HG02870 (cell line): ENCODE data around the gene PALLD.

Experiments
- ATAC-seq: cut with Tn5 transposase; IDR thresholded peaks from one replicate; pipeline ENCODE4 v1.9.1; 2021; ENCODE audit warnings: mild to moderate bottlenecking, moderate library complexity; ENCODE audit not compliant: unreplicated experiment

PALLD gene

DNA sequence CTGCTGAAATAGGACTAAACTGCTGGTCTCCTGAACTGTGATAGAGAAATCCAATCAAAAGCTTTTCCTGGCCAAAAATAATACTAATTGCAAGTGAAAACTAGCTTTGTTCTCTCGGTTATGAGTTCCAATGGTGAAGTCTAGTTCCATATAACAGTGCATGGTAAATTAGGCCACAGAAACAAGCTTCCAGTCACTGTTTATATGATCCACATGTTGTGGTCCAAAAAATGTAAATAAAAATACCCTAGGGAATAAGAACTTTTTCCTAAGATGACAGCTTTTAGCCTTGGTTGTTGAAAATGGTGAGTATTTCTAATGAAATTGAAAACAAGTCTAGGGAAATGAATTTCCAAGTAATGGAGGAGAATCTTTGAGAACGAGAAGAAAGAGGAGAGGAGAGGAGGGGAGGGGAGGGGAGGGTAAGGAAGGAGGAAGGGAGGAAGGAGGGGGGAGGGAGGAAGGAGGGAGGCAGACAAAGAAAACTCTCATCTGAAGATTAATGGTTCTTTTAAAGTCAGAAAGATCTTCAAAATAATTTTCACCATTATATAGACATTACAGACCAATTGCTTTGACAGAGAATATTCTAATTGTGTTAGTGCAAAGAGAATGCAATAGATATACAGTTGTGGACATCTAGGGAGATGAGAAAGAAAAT is 26.1 kb downstream of the PALLD start:
- no peak for ATAC-seq

DNA sequence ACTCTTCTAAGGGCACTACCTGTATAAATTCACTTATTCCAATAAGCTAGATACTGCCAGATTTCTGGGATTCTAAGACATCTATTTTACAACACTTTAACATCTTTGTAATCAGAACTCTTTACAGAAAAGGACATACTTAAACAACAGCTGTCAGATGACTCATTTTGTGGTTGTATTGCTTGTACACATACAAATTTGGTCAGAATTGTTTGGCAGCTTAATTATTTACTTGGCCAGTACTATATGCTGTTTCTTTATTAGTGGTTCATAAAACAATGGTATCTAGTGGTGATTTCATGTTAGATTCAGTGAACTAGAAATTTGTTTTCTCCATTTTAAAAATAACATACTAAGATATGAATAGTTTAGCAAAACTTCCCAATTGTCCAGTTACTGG is 27.2 kb downstream of the PALLD start:
- no peak for ATAC-seq

DNA sequence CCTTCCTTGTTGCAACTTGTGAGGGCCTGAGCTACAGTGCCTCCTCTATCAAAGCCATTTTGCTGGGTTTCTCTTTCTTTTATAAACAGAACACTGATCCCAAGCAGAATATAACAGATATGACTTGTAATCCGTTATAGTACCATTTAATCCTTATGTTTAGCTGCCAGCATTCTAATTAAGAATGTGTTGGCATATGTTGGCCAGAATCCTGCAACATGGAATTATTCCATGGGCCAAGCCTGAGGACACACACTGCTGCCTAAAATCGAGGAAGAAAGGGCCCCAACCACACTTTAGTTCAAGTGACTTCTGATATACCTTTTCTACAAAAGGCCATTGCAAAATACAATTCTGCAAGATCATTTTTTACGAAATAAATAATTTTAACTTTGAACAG is 28.0 kb downstream of the PALLD start:
- no peak for ATAC-seq

DNA sequence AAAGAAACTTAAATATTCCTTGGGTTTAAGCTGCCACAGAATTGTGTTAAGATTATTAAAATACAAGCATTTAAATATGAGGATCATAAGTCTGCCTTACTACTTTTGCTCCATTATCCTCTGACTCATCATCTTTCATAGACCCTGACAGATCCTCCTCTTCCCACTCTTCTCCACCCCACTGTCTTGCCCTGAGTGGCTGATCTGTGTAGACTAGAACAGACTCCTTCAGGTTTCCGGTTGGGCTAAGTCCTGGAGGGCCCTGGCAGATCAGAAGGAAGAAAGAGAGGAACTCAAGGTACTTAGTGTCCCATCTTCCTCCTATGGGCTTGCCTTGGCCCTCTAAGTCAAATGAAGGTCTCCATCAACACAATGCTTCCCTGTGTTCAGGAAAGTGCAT is 30.7 kb downstream of the PALLD start:
- ATAC-seq = no peak

DNA sequence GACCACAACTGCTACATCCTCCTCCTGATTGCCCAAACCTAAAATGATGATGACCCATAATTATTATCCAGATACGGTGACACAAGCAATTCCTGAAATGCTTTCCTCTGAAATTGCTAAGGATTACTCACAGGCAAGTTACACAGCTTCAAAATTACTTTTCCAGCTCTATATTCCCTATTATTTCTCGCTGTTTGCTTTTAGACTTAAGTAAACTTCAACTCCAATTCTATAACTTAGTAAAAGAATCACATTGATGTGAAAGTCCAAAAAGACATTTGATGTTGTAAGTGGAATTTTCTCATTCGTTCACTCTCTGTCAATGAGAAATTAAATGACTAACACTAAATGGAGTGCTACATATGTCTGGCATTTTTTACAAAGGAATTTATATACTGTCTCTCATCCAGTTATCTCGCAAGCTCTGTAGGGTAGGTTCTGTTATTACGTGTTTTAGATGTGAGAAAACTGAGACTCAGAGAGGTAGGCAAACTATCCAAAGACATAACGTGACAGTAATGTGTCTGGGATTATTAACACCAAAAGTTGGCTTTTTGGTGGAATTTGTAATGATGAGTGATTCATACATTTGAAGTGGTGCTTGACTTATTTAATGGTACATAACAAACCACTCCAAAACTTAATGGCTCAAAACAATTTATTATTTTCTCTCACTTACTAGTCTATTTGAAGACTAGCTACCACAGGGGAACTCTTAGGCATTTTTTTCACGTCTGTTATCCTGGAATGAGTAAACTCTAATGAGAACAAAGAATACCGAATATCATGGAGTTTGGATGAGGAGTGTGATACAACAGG is 31.5 kb downstream of the PALLD start:
- ATAC-seq = no peak

DNA sequence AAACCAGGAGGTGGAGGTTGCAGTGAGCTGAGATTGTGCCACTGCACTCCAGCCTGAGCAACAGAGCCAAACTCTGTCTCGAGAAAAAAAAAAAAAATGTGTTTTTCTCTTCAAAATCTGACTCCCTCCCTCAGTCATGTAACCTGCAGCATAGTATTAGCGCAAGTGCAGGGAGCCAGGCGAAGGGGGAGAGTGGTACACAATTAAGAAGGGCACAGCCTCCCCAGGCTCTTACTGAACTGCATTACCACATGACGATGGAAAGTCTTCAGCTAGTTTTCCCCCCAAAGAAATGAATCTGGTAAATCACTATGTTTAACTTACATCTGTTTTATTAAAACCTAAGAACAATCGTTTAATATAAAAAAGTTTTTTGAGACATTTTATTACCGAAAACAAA is 32.4 kb downstream of the PALLD start:
- ATAC-seq = no peak

DNA sequence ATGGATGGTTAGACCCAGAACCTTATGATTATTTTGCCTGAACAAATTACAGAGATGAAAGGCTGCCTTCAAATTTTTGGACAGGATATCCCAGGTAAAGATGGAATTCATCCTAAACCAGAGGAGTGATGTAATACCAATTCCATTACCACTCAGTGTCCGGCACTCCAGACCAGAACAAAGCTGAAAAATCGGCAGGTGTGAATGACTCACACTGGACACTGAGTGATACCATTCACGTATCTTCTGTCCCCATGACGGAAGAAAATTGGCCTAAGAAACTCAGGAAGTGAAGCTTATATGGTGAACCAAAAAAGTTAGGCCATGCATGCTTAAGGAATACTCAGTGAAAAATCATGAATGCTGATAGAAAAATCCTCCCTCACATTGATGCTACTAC is 34.5 kb downstream of the PALLD start:
- ATAC-seq = no peak

DNA sequence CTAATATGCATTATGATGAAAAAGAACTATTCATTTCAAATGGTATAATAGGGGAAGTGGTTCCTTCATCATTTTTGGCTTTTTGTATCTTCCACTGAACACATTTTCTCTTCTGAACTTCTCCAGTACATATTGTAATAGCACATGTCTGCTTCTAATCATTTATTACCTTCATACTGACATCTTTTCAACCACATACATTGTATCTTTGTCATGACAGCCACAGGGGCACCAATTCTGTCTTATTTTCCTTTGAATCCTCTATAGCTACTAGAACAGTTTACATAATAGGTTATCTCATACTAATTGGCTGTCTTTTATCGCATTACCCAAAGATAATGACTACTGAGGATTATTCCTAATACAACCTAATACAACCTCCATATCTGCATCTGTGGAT is 37.7 kb downstream of the PALLD start:
- ATAC-seq = no peak

DNA sequence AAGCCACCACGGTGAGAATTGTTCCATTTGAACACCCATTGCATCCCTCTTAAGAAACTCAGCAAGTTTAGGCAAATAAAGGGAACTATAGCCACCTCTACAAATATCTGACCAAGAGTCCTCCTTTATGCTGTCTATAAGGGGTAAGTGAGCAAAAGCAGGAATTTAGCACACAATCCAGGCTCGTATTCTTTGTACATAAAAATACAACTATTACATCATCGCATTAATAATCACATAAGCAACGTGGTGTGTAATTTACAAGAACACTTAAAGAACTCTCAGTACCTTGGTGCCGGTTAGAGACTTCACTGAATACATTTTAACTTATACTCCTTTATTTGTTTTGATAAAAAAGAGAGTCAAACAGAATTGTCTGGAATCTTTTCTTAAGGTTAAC is 38.8 kb downstream of the PALLD start:
- no peak for ATAC-seq

DNA sequence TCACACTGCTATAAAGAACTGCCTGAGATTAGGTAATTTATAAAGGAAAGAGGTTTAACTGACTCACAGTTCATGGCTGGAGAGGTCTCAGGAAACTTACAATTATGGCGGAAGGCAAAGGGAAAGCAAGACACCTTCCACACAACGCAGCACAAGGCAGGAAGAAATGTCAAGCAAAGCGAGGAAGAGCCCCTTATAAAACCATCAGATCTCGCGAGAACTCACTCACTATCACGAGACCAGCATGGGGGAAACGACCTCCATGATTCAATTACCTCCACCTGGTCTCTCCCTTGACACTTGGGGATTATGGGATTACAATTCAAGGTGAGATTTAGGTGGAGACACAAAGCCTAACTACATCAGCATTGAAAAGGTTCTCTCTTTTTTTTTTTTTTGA is 39.6 kb downstream of the PALLD start:
- no peak for ATAC-seq

DNA sequence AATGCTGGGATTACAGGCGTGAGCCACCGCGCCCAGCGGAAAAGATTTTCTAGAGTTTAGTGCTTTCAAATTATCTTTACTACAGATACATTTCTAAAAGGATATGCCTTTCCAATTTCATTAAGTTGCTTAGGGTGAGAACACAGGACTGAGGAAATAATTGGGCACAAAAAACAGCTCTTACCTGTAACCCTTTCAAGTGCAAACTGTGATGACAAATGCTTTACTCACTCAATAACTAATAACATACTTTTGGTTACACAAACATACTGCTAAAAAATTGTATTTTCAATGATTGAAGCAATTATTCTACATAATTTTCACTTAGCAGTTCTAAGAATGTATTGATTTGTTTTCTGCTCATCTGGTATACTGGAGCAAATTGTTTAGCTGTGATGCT is 40.2 kb downstream of the PALLD start:
- ATAC-seq = no peak

DNA sequence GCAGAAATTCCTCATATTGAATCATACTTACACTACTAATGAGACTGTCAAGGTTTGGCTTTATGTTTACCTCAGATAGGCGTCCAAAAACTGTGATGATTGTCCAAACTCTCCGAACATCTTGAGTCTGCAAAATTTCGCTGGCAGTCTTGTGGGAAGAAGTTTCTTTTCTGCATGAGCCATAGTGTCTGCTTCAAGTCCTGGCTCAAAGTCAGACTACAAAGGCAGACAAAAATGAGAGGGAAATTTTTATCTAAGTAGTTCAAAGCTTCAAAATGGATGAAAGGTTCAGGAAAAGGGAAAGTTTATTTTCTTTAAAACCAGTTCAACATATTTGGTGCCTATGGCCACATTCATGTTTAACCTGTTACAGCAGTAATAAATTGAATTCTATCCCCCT is 40.7 kb downstream of the PALLD start:
- no peak for ATAC-seq

DNA sequence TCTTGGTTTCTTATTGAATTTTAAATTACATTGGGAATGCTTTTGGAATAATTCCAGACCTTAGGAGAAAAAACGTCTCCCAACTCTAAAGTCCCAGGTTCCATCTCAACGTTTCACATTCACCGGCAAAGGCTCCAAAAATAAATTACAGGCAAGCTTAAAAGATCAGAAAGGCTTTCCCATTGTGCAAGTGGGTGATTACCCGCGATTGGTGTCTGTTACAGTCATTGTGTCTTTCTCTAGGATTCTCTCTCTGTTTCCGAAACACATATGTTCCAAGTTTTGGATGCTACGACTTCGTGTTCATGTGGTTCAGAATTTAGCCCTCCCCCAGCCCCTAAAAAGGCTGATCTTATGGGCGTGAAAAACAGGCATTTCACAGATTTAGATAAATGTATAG is 41.8 kb downstream of the PALLD start:
- no peak for ATAC-seq

DNA sequence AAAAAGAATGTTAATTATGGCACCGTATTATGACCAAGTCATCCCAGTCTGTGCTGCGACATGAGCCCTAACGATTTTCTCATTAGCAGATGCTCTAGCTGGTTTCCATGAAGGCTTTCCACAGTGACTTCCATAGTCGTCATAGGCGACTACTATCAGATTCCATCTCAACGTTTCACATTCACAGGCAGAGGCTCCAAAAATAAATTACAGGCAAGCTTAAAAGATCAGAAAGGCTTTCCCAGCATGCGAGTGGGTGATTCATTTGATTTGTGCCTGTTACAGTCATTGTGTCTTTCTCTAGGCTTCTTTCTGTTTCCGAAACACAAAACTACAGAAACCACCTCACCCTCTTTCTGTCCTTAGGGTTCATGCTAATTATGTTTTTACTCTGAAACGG is 43.2 kb downstream of the PALLD start:
- no peak for ATAC-seq

DNA sequence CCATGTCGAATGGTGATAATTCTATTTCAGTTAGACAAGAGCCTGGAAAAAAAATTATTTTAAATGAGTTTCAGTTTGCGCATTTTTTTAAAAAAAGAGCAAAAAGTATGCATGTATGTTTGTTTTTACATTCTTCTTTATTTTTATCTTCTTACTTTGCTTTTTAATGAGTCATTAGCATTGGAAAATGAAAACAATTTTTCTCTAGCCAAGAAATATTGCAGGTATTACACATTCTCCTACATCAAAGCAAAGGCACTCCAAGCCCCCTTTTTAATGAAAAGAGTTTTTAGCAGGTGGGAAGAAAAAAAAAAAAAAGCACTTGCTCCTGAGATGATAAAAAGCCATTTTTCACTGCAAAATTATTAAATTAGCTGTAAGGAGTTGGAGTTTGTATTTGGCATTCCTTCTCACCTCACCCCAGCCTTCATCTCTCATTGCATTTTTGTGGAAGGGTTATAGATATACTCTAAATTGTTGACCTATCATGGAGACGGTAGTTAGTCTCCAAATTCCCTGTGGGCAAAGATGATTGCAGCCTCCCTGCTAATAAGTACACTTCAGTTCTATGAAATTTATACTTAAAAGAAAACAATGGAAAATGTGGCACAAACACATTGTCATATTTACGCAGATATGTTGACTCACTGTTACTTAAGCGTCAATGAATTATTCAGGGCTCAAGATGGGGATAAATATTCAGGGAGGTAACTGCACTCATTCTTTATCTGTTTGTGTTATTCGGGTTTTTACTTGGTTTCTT is 43.8 kb downstream of the PALLD start:
- no peak for ATAC-seq

DNA sequence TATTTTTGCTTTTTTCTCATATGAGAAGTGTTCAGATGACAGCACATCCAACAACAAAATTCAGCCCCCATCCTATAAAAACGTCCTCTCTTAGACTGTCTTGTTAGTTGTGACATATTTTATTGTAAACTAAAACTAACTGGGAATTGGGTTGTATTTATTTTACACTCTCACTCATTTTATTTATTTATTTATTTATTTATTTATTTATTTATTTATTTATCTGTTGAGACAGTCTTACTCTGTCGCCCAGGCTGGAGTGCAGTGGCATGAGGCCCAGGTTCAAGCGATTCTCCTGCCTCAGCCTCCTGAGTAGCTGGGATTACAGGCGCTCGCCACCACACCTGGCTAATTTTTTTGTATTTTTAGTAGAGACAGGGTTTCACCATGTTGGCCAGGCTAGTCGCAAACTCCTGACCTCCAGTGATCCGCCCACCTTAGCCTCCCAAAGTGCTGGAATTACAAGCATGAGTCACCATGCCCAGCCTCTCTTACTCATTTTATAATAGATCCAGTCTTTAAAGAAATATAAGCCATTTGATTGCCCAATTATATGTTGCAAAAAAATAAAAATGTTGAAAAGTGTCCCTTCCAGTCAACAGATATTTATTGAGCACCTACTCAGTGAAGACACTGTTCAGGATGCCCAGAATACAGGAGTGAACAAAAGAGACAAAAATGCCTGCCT is 44.6 kb downstream of the PALLD start:
- ATAC-seq = no peak

DNA sequence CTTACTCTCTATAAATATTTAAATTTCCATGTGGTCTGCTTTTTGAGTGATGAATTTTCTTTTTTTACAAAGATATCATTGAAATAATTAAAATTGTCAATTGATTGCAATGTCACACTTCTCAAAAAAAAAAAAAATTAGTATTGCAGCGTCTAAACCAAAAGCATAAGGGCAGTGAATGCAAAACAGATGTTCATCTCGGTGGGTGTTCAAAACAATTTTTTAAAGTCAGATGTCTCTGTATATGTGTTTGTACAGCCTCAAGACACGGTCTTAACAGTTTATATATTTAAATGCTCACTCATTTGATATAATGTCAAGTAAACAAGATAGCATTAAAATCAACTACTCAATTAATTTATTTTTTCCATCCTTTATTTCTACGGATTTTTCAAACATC is 52.3 kb downstream of the PALLD start:
- no peak for ATAC-seq

DNA sequence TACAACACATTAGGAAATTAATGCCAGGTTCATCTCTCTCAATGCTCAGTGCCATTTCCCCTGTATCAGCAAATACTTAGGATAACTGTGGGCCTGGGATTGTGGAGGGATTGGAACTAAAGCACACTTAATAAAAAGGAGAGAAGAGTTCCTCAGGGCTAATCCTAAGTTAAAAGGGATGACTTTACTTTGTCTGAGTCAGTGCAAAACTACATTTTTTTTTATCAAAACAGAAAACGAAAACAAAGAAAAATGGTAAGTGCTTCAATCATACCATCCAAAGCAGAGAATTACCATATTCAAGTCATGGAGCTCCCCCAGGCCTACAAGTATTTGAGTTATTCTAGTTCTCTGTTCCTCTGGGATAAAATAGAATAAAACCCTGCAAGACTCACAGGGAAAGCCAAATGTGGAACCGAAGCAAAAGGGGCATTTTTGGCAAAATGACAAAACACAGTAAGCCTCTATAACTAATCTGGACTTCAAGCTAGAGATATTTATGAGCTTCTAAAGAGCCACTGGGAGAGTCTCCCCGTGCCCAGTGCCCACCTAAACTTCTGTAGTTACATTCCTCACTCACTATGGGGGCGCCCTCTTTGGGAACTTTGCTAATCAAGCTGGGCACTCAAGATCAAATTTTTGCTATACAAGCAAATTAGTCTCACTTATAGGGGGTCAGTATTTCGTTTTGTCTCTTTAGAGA is 53.4 kb downstream of the PALLD start:
- no peak for ATAC-seq

DNA sequence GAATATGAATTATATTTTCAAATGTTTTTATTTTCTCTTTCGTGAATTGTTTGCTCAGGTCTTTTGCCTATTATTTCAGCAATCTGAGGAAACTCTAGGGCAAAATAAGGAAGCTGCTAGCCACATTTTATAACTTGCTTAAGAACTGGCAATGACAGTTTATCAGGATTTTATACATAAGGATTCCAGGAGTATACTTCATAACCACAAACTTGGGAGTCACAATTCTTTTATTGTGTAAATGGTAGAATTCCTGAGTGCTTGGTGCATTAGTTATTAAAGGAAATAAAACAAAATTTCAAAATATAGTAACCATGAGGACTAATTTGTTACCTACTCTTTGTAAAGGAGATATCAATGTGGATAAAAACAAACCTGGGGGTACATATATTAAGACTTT is 54.4 kb downstream of the PALLD start:
- ATAC-seq = no peak

DNA sequence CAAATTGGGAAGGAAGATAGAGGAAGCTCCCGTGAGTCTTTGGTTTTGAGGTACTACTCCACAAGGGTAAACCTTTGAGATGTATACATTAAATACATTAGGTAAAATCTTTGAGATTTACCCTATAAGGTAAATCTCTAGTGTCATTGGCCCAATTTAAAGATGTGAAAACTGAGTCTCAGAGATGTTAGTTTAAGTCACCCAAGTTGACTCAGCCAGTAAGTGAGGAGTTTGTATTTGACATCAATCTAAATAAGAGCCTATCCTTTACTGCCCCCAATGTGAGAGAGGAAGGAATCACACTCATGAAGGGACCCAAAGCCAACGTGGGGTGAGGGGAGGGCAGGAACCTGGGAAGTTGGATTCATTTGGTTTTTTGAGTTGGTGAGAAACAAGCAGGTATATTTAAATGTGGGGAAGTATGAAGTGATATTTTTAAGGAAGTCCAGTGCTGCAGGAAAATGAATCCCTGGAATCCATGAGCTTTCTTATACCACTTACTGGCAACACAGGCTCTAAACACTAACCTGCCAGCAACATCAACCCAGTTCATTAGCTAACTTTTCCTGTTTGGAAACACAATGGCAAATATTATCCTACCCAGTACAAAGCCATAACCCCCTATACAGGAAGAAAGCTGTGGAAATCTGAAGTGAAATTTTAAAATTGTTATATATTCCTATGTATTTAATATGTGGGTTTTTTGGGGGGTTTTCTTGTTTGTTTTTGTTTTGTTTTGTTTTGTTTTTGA is 55.3 kb downstream of the PALLD start:
- no peak for ATAC-seq
